K562 (cell line): Measurements from ENCODE around the gene PCDHGB1.

Source experiments
- E2F5 ChIP-seq: sonication (generic); formaldehyde crosslinking; IDR thresholded peaks from 2 replicates; pipeline ENCODE4 v1.8.0; 2022; ENCODE audit warnings: mild to moderate bottlenecking, missing genetic modification reagents
- E2F8 ChIP-seq: fragments of 450-650 bp; IDR thresholded peaks from 2 replicates; pipeline ENCODE4 v1.7.1; 2018; ENCODE audit warnings: mild to moderate bottlenecking, low read depth; ENCODE audit not compliant: partially characterized antibody

GRCh38 chr5:141322261-141322660 is 27.6 kb upstream of the PCDHGB1 start:
- TF ChIP-seq E2F8 (no peak), E2F5 (CRISPR knock-in tag) (no peak)
